HFFc6 (cell line): ENCODE results near the gene ADAMTS17. TPM values are rescaled to one million over a fixed set of nuclear protein-coding genes. Genes with fewer than 3 reads are reported as not detected.
"Not testable (repeated sequence)": the region's sequence is repeated elsewhere in the genome, so short reads cannot be mapped to it uniquely, and the experiment has no call there.

Source experiments
- DNase-seq: peaks from one replicate; pipeline ENCODE4 v3.0.0-alpha.2; 2018
- H3K27ac Mint-ChIP-seq: 2 replicates; pipeline ENCODE4 v1.8.0; 2020; ENCODE audit warnings: mild to moderate bottlenecking, mixed read lengths
- H3K27me3 Mint-ChIP-seq: 2 replicates; pipeline ENCODE4 v1.8.0; 2021; ENCODE audit warnings: mild to moderate bottlenecking, moderate library complexity, mixed read lengths; ENCODE audit not compliant: insufficient read depth
- H3K36me3 Mint-ChIP-seq: 2 replicates; pipeline ENCODE4 v1.8.0; 2021; ENCODE audit warnings: low read depth, mixed read lengths
- H3K4me1 Mint-ChIP-seq: 2 replicates; pipeline ENCODE4 v1.8.0; 2020; ENCODE audit warnings: low read depth, mixed read lengths
- H3K4me3 Mint-ChIP-seq: 2 replicates; pipeline ENCODE4 v1.8.0; 2020; ENCODE audit warnings: mild to moderate bottlenecking, moderate library complexity, mixed read lengths
- H3K9me3 Mint-ChIP-seq: 2 replicates; pipeline ENCODE4 v1.8.0; 2020; ENCODE audit warnings: mild to moderate bottlenecking, mixed read lengths
- total RNA-seq, 6 experiments: library from RNA; stranded (reverse); fragmentation: NEBNext Ultra II Directional; extraction: Animal tissue kit (Norgen Biotek cat#: 25700); gene quantifications; 2 replicates in 1 of 6; 3 replicates in 5 of 6; pipeline ENCODE4 v1.2.3, GENCODE V29; 2021
- TF ChIP-seq, protein P1 (sequence below): fragments of 200-600 bp; sonication (generic); IDR thresholded peaks from 2 replicates; pipeline ENCODE4 v1.5.0; 2021; ENCODE audit warnings: antibody characterized with exemption, mild to moderate bottlenecking

ADAMTS17 gene
- total RNA-seq, 6 experiments from 2014 or later = not detected

DNA sequence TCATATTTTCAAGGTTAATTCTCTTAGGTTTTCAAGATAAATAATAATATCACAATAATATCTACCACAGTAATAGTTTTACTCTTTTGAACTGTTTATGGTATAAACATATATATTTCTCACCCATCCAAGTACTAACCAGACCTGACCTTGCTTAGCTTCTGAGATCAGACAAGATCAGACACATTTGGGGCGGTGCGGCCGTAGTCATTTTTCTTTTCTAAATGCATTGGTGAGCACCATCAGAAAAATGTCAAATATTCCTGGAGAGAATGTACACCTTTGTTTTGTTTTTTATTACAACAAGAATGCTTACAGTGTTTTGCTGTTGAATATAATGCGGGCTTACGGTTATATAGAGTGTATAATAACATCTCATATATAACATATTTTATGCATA is 267.8 kb downstream of the ADAMTS17 start:
- Mint-ChIP-seq H3K4me3 (no peak overlapping the region), H3K4me1 (no peaks in the 10 kb centered on the region), H3K9me3 (peaks cover 23% of the 10 kb centered on the region), H3K27ac (no peak overlapping the region), H3K27me3 (no peaks in the 10 kb centered on the region), H3K36me3 (no peaks in the 10 kb centered on the region)
- no peak for DNase-seq
- TF ChIP-seq, protein P1, sequence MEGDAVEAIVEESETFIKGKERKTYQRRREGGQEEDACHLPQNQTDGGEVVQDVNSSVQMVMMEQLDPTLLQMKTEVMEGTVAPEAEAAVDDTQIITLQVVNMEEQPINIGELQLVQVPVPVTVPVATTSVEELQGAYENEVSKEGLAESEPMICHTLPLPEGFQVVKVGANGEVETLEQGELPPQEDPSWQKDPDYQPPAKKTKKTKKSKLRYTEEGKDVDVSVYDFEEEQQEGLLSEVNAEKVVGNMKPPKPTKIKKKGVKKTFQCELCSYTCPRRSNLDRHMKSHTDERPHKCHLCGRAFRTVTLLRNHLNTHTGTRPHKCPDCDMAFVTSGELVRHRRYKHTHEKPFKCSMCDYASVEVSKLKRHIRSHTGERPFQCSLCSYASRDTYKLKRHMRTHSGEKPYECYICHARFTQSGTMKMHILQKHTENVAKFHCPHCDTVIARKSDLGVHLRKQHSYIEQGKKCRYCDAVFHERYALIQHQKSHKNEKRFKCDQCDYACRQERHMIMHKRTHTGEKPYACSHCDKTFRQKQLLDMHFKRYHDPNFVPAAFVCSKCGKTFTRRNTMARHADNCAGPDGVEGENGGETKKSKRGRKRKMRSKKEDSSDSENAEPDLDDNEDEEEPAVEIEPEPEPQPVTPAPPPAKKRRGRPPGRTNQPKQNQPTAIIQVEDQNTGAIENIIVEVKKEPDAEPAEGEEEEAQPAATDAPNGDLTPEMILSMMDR = no peak

DNA sequence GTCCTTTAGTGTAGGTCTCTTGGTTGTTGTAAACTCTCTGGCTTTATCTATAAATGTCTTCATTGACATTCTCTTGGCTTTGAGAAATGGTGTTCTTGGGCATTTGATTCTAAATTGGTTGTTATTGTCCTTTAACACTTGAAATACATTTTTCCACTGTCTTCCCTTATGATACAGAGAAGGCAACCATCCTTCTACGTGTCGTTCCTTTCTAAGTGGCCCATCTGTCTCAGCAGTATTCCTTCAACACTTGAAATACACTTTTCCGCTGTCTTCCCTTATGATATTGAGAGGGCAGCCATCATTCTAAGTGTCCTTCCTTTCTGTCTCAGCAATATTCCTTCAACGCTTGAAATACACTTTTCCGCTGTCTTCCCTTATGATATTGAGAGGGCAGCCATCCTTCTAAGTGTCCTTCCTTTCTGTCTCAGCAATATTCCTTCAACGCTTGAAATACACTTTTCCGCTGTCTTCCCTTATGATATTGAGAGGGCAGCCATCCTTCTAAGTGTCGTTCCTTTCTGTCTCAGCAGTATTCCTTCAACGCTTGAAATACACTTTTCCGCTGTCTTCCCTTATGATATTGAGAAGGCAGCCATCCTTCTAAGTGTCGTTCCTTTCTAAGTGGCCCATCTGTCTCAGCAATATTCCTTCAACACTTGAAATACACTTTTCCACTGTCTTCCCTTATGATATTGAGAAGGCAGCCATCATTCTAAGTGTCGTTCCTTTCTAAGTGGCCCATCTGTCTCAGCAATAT is 275.1 kb downstream of the ADAMTS17 start:
- H3K27me3 Mint-ChIP-seq, H3K27ac Mint-ChIP-seq, H3K4me1 Mint-ChIP-seq, H3K36me3 Mint-ChIP-seq, H3K4me3 Mint-ChIP-seq, DNase-seq: not testable (repeated sequence)
- H3K9me3 Mint-ChIP-seq = peaks cover 47% of the 10 kb centered on the region

DNA sequence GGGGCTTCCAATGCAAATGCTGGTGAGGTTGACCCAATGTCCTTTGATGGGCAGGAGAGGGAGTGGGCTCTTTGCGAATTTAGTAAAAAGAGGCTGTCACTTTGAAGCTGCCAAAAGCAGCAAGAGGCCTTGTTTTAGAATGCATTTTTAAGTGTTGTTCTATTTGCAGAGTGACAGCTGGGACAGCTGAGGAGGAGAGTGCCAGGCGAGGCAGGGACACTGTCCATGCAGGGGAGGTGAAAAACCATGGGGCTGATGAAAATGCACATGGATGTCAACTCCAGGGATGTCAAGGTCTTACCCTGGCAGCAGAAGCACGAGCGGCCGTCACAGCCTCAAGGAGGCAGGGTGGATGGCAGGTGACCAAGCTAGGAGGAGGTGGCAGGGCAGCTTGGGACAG is 279.8 kb downstream of the ADAMTS17 start:
- TF ChIP-seq, protein P1 = no peak
- H3K27me3 Mint-ChIP-seq = peaks cover 9% of the 10 kb centered on the region
- DNase-seq = no peak
- H3K4me1 Mint-ChIP-seq = no peaks in the 10 kb centered on the region
- H3K4me3 Mint-ChIP-seq = no peak overlapping the region
- no peak overlapping the region for H3K27ac Mint-ChIP-seq
- H3K9me3 Mint-ChIP-seq = peaks cover 41% of the 10 kb centered on the region
- no peaks in the 10 kb centered on the region for H3K36me3 Mint-ChIP-seq

DNA sequence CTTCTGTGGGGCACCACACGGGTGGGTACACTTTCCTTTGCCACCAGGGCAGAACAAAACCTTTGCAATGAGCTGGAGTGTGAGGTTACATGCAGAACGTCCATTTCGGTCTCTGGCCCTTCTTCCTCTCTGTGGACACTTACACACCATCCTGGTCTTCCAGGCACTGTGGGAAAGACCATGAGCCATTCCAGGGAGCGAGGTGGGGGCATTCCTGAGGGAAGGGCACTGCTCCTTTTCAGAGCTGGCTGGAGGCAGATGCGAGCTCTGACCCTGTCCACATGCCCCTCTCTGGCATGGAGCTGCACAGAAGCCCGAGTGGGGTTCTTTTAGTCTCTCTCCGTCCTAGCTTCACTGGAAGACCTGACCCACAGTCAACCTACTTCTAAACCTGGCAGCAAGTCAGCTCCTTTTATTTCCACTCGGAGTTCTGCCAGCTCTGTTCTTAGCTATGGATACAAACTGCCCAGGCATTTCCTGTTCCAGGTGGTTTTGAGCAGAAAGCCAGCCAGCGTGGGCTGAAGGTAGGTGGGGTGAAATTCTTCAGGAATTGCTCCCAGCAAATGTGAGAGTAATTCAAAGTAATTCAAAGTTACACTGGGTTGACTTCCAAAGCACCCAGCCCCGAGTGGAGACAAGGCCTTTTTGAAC is 281.4 kb downstream of the ADAMTS17 start:
- peaks cover 11% of the 10 kb centered on the region for H3K27me3 Mint-ChIP-seq
- no peak for DNase-seq
- TF ChIP-seq, protein P1 = no peak

DNA sequence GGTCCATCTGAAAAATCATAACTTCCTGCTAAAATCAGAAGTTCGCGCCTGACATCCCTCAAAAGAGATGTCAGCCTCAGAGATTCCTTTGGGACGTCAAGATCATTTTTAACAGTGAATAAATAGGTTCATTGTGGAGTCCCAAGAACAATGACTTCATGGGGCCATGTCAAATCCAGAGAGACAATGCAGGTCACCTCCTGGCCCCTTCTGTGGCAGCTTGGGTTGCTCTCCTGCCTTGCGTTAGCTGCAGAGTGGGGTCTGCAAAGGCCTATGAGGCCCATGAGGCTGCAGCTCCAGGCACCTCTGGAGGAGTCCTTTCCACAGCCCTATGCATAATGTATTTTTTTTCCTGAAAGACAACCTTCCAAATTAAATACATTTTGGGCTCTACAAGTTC is 282.3 kb downstream of the ADAMTS17 start:
- no peak overlapping the region for H3K4me3 Mint-ChIP-seq
- peaks cover 40% of the 10 kb centered on the region for H3K9me3 Mint-ChIP-seq
- no peaks in the 10 kb centered on the region for H3K4me1 Mint-ChIP-seq
- no peak for DNase-seq
- H3K36me3 Mint-ChIP-seq = no peaks in the 10 kb centered on the region
- H3K27ac Mint-ChIP-seq = no peak overlapping the region
- H3K27me3 Mint-ChIP-seq = peaks cover 11% of the 10 kb centered on the region
- TF ChIP-seq, protein P1 = no peak

More for the DNA sequence above, 281.4 kb downstream of the ADAMTS17 start:
- Mint-ChIP-seq H3K4me1 (no peaks in the 10 kb centered on the region), H3K9me3 (peaks cover 42% of the 10 kb centered on the region), H3K27ac (no peak overlapping the region), H3K4me3 (no peak overlapping the region), H3K36me3 (no peaks in the 10 kb centered on the region)

DNA sequence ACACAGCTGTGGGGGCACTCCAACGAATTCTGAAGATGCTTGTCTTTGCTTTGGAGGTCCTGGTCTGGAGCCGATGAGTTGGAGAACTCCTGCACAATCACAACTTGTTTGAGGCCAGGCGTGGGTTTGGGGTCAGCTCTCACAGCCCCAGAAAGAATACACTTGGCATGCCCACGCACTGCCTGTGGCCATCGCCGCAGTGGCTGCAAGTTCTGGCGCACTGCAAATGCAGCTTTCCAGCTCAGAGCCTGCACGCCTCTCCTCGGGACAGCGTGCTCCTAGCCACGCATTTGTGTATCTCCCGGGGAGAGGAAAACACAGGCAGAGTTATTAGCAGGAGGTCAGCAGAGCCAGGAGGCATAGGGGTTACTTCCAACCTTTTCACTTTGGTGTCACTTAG is 282.7 kb downstream of the ADAMTS17 start:
- peaks cover 11% of the 10 kb centered on the region for H3K27me3 Mint-ChIP-seq
- H3K27ac Mint-ChIP-seq = no peak overlapping the region
- H3K4me1 Mint-ChIP-seq = no peaks in the 10 kb centered on the region
- peaks cover 36% of the 10 kb centered on the region for H3K9me3 Mint-ChIP-seq
- TF ChIP-seq, protein P1 = no peak
- H3K36me3 Mint-ChIP-seq = no peaks in the 10 kb centered on the region
- H3K4me3 Mint-ChIP-seq = no peak overlapping the region
- no peak for DNase-seq
